Retina (tissue), 1 donor: Measurements from ENCODE around the gene GPANK1.

Experiments used
- DNase-seq: peaks from one replicate; pipeline ENCODE4 v3.0.0-alpha.2; 2016

The GPANK1 gene

GRCh38 chr6:31661262-31662123 is 3.3 kb downstream of the GPANK1 start:
- DNase-seq = no peak

GRCh38 chr6:31660381-31661261 is 4.2 kb downstream of the GPANK1 start, which contains the start of gene C6orf47:
Gene C6orf47 (minus strand): TSS chr6:31660778. CDS start chr6:31659947, 831 bp downstream.
- DNase-seq = peak; percentile 87

GRCh38 chr6:31659649-31660380 is 5.0 kb downstream of the GPANK1 start:
- no peak for DNase-seq

DNA sequence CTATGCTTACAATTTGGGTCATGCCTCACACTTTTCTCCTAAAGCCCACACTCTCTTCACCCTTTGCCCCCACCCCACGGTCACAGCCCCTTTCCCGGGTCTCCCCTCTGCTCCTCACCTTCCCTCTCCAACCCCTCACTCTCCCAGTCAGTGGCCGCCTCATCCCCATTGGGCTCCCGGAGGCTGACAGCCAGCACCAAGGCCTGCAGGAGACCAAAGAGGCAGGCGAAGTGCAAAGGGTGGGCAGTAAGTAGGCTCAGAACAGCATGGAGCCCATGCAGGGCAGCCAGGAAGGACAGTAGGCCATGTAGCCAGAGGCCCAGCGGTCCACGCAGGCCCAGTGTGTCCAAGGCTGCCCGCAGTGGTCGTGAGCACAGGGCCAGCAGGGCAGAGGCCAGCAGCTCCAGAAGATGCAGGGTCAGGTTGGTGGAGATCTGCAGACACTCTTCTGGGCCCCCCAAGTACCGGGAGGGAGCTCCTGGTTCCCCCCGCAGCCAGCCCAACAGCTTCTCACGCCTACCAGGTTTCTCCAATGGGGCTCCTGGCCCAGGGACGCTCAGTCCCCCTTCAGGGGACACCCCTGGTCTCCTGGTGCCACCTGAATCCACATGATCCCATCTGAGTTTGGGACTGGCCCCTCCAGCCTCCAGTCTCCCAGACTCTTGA is 5.7 kb downstream of the GPANK1 start:
- DNase-seq = no peak

- DNase-seq = no peak
Observed at GRCh38 chr6:31658158-31658688, 6.6 kb downstream of the GPANK1 start.

DNA sequence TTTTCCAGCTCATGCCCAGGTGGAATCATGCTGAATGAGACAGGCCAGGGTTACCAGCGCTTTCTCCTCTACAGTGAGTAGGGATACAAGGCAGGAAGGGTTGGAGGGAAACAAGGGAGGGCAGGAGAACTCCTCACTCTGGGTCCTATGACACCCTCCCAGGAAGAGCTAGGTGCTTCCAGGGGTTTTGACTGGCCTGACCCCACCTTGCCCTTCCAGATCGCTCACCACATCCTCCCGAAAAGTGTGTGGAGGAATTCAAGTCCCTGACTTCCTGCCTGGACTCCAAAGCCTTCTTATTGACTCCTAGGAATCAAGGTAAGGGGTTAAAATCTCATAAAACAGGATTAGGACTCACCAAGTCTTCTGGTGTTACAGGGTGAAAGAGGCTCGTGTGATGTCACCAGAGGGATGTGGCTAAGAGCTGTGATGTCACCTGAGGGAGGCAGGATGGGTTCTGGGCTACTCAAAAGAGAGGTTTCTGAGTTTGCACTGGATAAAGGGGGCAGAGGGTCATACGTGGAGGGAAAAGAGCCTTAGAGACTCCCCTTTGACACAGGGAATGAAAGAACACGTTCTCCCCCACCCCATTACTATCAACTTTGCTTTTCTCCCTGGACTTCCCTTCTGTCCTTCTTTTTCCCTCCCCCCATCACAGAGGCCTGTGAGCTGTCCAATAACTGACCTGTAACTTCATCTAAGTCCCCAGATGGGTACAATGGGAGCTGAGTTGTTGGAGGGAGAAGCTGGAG is 7.2 kb downstream of the GPANK1 start:
- DNase-seq = no peak

DNA sequence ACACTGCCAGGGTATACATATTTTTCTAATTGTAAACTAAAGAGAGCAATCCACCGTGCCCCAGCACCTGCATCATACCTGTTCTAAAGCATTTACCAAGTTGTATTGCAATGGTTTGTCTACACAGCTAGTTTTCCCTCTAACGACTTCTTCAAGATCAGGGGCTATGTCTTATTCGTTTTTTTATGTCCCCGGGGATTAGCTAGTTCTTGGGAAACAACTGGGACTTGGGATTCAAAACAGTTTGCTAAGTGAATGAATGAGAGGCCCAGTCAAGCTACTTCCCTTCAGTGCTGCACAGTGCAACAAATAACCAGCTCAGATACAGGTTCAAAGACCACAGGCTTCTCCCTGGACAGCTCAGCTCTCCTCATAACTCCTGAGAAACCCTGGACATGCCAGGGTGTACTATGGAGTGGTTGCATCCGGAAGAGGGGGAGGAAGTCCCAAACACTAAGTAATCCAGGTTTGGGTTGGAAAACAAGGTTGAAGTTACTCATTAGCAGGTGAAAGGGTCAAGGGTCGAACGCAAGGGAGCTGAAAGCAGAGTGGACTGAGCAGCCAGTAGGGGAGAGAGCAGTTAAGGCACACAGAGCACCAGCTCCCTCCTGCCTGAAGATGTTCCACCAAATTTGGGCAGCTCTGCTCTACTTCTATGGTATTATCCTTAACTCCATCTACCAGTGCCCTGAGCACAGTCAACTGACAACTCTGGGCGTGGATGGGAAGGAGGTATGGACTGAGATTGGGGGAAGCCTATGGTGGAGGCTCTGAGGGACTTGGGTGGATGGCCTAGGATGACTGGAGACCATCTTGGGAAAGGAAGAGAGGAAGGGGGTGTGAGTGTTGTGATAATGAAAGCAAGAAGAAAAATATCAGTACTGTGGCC is 9.2 kb downstream of the GPANK1 start, which contains the start of gene APOM:
TSS of gene APOM (plus strand) at position 546 of the 889 bp plus-strand sequence. CDS start at position 619, 73 bp downstream.
- no peak for DNase-seq

GRCh38 chr6:31654574-31655348 is 10.0 kb downstream of the GPANK1 start:
- no peak for DNase-seq

- peak; percentile 100 for DNase-seq
Observed at GRCh38 chr6:31652925-31653724, 11.7 kb downstream of the GPANK1 start.

- no peak for DNase-seq
Observed at GRCh38 chr6:31651602-31652191, 13.1 kb downstream of the GPANK1 start.

GRCh38 chr6:31645325-31645724 is 19.5 kb downstream of the GPANK1 start:
- DNase-seq = no peak

GRCh38 chr6:31643818-31644454 is 20.9 kb downstream of the GPANK1 start:
- no peak for DNase-seq

DNA sequence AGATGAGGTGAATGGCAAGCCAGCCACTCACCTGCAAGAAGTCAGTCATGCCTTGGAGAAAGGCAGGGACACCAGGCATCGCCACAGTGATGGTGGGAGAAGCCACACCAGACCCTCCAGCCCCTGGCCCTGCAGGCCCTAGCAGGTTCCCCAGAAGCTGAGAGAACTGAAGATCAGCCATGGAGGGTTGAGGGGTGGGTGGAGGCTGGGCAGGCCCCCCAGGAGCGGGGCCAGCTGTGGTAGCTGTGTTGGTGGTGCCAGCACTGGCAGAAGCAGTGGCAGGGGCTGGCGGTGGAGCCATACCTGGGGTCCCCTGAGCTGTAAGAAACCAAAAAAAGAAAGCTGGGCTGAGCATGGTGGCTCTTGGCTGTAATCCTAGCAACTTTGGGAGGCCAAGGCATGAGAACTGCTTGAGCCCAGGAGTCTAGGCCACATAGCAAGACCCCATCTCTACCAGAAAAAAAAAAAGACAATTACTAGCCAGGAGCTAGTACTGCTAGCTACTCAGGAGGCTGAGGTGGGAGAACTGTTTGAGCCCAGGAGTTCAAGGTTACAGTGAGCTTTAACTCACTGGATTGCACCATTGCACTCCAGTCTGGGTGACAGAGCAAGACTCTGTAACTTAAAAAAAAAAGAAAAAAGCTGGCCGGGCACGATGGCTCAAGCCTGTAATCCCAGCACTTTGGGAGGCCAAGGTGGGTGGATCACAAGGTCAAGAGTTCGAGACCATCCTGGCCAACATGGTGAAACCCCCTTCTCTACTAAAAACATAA is 21.8 kb downstream of the GPANK1 start:
- DNase-seq = no peak

GRCh38 chr6:31641370-31641769 is 23.4 kb downstream of the GPANK1 start:
- no peak for DNase-seq

GRCh38 chr6:31640612-31641011 is 24.2 kb downstream of the GPANK1 start:
- no peak for DNase-seq

DNA sequence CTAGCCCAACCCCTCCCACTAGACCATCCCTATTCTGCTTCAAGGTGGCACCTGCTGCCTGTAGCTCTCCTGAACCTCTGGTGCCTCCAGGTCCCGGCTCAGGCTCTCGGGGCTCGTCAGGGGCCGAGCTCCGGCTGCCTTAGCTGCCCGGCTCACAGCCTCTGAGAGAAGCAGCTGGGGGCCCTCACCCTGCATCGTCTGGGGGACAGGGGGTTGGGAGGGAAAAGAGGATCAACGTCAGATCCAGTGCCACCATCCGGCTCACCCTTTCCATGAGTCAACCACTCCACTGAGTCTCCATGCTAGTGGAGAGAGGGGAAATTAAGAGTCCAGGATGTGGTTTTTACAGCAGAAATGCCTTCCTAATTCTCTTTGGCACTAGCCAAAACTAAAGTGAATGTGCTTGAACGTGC is 25.3 kb downstream of the GPANK1 start:
- DNase-seq = no peak

- DNase-seq = no peak
Observed at GRCh38 chr6:31639043-31639442, 25.8 kb downstream of the GPANK1 start.
